Osteoblast (primary cell): ENCODE data around the gene TRIM46. TPM values are rescaled to one million over a fixed set of nuclear protein-coding genes. Genes with fewer than 3 reads are reported as not detected.
"Not testable (repeated sequence)": the region's sequence is repeated elsewhere in the genome, so short reads cannot be mapped to it uniquely, and the experiment has no call there.

Source experiments
- DNase-seq: peaks from one replicate; pipeline ENCODE4 v3.0.0; 2011; ENCODE audit warnings: low spot score, mixed read lengths; ENCODE audit not compliant: insufficient read length; ENCODE audit errors: missing footprints
- H2AFZ ChIP-seq: 2 replicates; pipeline ENCODE4 v1.6.0; 2011; ENCODE audit warnings: mild to moderate bottlenecking, low read length
- H3K27ac ChIP-seq: 2 replicates; pipeline ENCODE4 v1.5.1; 2011; ENCODE audit warnings: mild to moderate bottlenecking, low read depth, low read length, moderate library complexity
- H3K27me3 ChIP-seq: 2 replicates; pipeline ENCODE4 v1.6.0; 2012; ENCODE audit warnings: mild to moderate bottlenecking, control low read depth, inconsistent platforms, low read length, moderate library complexity; ENCODE audit not compliant: insufficient read depth
- H3K36me3 ChIP-seq: 2 replicates; pipeline ENCODE4 v1.5.1; 2011; ENCODE audit warnings: mild to moderate bottlenecking, low read length, control low read depth, moderate library complexity; ENCODE audit not compliant: insufficient read depth
- H3K4me1 ChIP-seq: 2 replicates; pipeline ENCODE4 v1.5.1; 2011; ENCODE audit warnings: mild to moderate bottlenecking, low read length, control low read depth, moderate library complexity; ENCODE audit not compliant: insufficient read depth
- H3K4me2 ChIP-seq: 2 replicates; pipeline ENCODE4 v1.6.0; 2011; ENCODE audit warnings: mild to moderate bottlenecking, low read length; ENCODE audit not compliant: insufficient read depth
- H3K4me3 ChIP-seq: fragments of 200-600 bp; sonication (generic); 3 replicates; pipeline ENCODE4 v1.5.1; 2012; ENCODE audit warnings: mild to moderate bottlenecking, low read length, inconsistent platforms; ENCODE audit not compliant: insufficient read depth
- H3K79me2 ChIP-seq: 2 replicates; pipeline ENCODE4 v1.6.0; 2012; ENCODE audit warnings: mild to moderate bottlenecking, low read length, control low read depth, inconsistent platforms; ENCODE audit not compliant: insufficient read depth
- H3K9me3 ChIP-seq: 2 replicates; pipeline ENCODE4 v1.5.1; 2011; ENCODE audit warnings: low read depth, low read length, control low read depth
- H4K20me1 ChIP-seq: 2 replicates; pipeline ENCODE4 v1.6.0; 2012; ENCODE audit warnings: mild to moderate bottlenecking, low read length, control low read depth; ENCODE audit not compliant: insufficient read depth
- total RNA-seq: library from RNA; depleted of rRNA; stranded (reverse); fragments of >200 nt; gene quantifications from 2 replicates; pipeline ENCODE4 v1.2.3, GENCODE V29; 2012
- TF ChIP-seq, protein P1 (sequence below): IDR thresholded peaks from 2 replicates; pipeline ENCODE4 v1.5.1; 2011; ENCODE audit warnings: mild to moderate bottlenecking, low read depth, low read length, moderate library complexity; ENCODE audit errors: extremely low read depth

Gene TRIM46
- total RNA-seq, 1 donor, result 3.3 TPM

DNA sequence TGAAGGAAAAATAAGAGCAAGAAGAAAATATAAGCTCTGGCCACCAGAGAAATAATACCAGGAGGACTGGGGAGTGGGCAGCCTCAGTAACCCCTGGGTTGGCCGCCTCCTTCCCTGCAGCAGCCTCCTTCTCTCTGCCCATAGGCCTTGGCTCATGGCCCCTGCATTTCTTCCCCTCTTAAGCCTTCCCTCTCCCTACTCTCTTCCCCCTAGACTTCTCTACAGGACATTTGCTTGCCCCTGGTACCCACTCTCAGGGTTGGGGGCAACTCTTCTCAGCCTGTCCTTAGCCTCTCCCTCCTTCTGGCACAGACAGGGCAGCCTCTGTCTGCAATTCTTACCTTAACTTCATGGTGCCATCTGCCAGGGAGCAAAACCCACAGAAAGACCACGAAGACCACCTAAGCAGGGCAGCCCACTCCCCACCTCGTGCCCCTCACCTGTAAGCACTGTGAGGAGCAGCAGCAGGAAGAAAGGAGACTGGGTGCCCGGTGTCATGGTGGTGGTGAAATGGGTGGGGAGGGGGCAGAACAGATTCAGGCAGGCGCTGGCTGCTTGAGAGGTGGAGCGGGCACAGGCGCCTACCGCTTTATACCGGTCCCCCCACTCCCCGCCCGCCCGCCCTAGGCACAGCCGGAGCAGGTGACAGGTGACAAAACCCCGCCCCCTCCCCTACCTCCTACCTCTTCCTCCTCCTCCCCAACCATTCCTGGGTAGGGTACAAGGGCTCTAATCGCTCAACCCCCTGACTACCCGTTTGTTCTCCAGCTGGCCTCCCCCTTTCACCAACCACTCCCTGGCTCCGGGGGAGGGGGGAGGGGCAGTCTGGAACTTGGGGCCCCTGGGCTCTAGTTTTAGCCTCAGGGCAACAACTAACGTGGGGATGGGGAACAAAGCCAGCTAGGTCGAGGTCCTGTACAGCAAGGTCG, 19.0 kb downstream of the TRIM46 start:
- Histone ChIP-seq H3K4me3 (peak overlapping the region; percentile 67), H3K79me2 (peaks cover 14% of the 10 kb centered on the region), H2AFZ (peak overlapping the region; percentile 97)

DNA sequence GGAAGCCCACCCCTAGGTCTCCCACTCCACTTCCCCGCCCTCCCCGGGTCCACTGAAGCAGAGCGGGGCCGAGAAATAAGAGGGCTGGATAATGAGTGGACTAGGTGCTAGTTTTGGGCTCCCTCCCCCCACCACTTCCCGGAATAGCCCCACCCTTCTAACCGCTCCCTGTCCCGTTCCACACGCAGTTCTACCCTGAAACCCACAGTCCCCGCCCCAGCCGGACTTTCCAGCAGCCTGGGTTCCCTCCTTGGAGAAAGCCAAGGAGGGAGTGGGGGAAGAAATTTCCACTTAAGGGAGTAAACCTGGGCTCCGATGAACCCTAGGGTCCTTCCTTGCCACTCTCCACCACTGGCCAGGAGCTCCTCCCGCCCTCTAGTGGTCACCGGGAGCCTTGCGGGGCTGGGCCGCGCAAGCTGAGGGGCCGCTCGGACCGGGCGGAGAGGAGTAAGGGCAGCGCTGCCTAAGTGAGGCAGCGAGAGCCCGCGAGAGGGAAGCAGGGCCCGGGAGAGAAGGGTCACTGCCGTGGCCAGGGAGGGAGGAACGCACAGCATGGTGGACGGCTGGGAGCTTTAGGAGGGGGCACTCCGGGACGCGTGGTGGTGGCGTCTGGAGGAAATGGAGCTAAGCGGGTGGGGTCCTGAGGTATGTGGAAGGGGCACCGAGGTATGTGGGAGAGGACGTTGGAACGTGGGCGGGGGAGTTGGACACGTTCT, 19.8 kb downstream of the TRIM46 start:
- DNase-seq, result peak; percentile 100
- Histone ChIP-seq H3K36me3 (peaks cover 12% of the 10 kb centered on the region), H2AFZ (peak overlapping the region; percentile 97), H3K79me2 (peaks cover 14% of the 10 kb centered on the region), H3K4me2 (peak overlapping the region; percentile 93), H3K27me3 (no peaks in the 10 kb centered on the region), H3K27ac (peak overlapping the region; percentile 92), H4K20me1 (no peaks in the 10 kb centered on the region), H3K4me1 (peaks cover 22% of the 10 kb centered on the region), H3K4me3 (peak overlapping the region; percentile 67), H3K9me3 (no peaks in the 10 kb centered on the region)
- TF ChIP-seq, protein P1, sequence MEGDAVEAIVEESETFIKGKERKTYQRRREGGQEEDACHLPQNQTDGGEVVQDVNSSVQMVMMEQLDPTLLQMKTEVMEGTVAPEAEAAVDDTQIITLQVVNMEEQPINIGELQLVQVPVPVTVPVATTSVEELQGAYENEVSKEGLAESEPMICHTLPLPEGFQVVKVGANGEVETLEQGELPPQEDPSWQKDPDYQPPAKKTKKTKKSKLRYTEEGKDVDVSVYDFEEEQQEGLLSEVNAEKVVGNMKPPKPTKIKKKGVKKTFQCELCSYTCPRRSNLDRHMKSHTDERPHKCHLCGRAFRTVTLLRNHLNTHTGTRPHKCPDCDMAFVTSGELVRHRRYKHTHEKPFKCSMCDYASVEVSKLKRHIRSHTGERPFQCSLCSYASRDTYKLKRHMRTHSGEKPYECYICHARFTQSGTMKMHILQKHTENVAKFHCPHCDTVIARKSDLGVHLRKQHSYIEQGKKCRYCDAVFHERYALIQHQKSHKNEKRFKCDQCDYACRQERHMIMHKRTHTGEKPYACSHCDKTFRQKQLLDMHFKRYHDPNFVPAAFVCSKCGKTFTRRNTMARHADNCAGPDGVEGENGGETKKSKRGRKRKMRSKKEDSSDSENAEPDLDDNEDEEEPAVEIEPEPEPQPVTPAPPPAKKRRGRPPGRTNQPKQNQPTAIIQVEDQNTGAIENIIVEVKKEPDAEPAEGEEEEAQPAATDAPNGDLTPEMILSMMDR, result peak; percentile 98

More for the DNA sequence above, 19.0 kb downstream of the TRIM46 start:
- no peaks in the 10 kb centered on the region for H4K20me1 ChIP-seq
- no peaks in the 10 kb centered on the region for H3K9me3 ChIP-seq
- H3K27ac ChIP-seq, result no peak overlapping the region
- peaks cover 7% of the 10 kb centered on the region for H3K36me3 ChIP-seq
- peaks cover 22% of the 10 kb centered on the region for H3K4me1 ChIP-seq
- no peaks in the 10 kb centered on the region for H3K27me3 ChIP-seq
- DNase-seq, result peak; percentile 86
- TF ChIP-seq, protein P1, result no peak
- peak overlapping the region; percentile 93 for H3K4me2 ChIP-seq

DNA sequence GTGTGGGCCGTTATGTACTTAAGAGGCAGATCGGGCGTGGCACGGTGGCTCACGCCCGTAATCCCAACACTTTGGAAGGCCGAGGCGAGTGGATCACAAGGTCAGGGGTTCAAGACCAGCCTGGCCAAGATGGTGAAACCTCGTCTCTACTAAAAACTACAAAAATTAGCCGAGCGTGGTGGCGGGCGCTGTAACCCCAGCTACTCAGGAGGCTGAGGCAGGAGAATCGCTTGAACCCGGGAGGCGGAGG, 20.3 kb downstream of the TRIM46 start:
- Histone ChIP-seq H3K27ac (peak overlapping the region; percentile 92), H2AFZ (peak overlapping the region; percentile 97), H3K79me2 (peaks cover 14% of the 10 kb centered on the region), H3K36me3 (peaks cover 15% of the 10 kb centered on the region), H3K4me2 (peak overlapping the region; percentile 93), H3K4me1 (peaks cover 22% of the 10 kb centered on the region), H3K4me3 (peak overlapping the region; percentile 67)
- H3K9me3 ChIP-seq, H3K27me3 ChIP-seq, DNase-seq, H4K20me1 ChIP-seq: not testable (repeated sequence)

- peak; percentile 93 for DNase-seq
- H3K4me1 ChIP-seq, result peaks cover 22% of the 10 kb centered on the region
- peaks cover 18% of the 10 kb centered on the region for H3K36me3 ChIP-seq
- H3K27ac ChIP-seq, result peak overlapping the region; percentile 13
- H3K4me2 ChIP-seq, result peak overlapping the region; percentile 93
- H3K4me3 ChIP-seq, result peak overlapping the region; percentile 67
- no peaks in the 10 kb centered on the region for H3K27me3 ChIP-seq
- TF ChIP-seq, protein P1, result no peak
- H4K20me1 ChIP-seq, result no peaks in the 10 kb centered on the region
- H2AFZ ChIP-seq, result no peak overlapping the region
- peaks cover 14% of the 10 kb centered on the region for H3K79me2 ChIP-seq
- H3K9me3 ChIP-seq, result no peaks in the 10 kb centered on the region
These were observed 21.8 kb downstream of the TRIM46 start for GRCh38 chr1:155195201-155196102.
